ENCODE measurements around the gene RPS16. TPM values are rescaled to one million over a fixed set of nuclear protein-coding genes. Genes with fewer than 3 reads are reported as not detected.
A peak's percentile ranks its signal among the peaks of the same experiment; 100 is the strongest.

The RPS16 gene
- total RNA-seq, 6 donors from 2014 or later = 634 to 2,303 (median 1,625) TPM

GRCh38 chr19:39405958-39406655 lies 29.6 kb downstream of the RPS16 start:
- Histone ChIP-seq H3K27me3 (no peaks in the 10 kb centered on the region), H3K9me3 (no peaks in the 10 kb centered on the region), H3K36me3 (peaks cover 11 to 23% (median 15%) of the 10 kb centered on the region in 4 donors), H3K4me1 (peaks cover 41 to 61% (median 49%) of the 10 kb centered on the region in 4 donors), H3K4me3 (peak overlapping the region; percentile 55 to 81 (median 76)), H3K27ac (peak overlapping the region; percentile 99 to 100 (median 100))
- DNase-seq (peak in 1 of 2 donors; percentile 83), ATAC-seq (ENCODE audit: low FRiP score in 2 of 2) (peak in 1 of 2 donors; percentile 0)
- WGBS, 2 donors = 14 to 17% methylated on average over 19 to 21 of the region's 22 CpGs
- TF ChIP-seq POLR2AphosphoS5 (IDR thresholded peaks at IDR 0.05) (peak in 1 of 2 donors; percentile 7), EP300 (IDR thresholded peaks at IDR 0.05) (no peak), CTCF (IDR thresholded peaks at IDR 0.05) (no peak), POLR2A (IDR thresholded peaks at IDR 0.05) (peak in 1 of 4 donors; percentile 3)

GRCh38 chr19:39405261-39405957 lies 30.3 kb downstream of the RPS16 start:
- no peak for TF ChIP-seq POLR2A (IDR thresholded peaks at IDR 0.05)
- no peak for TF ChIP-seq EP300 (IDR thresholded peaks at IDR 0.05)
- TF ChIP-seq CTCF (IDR thresholded peaks at IDR 0.05) = no peak
- TF ChIP-seq POLR2AphosphoS5 (IDR thresholded peaks at IDR 0.05) = no peak
- H3K27me3 ChIP-seq = no peaks in the 10 kb centered on the region
- H3K27ac ChIP-seq = peak overlapping the region; percentile 99 to 100 (median 100)
- no peak for DNase-seq
- peak overlapping the region in 3 of 4 donors; percentile 72 to 81 (median 80) for H3K4me3 ChIP-seq
- H3K9me3 ChIP-seq = no peaks in the 10 kb centered on the region
- ATAC-seq (ENCODE audit: low FRiP score in 2 of 2) = no peak
- H3K36me3 ChIP-seq = peaks cover 11 to 23% (median 15%) of the 10 kb centered on the region in 4 donors
- 91 to 94% methylated on average over 15 to 17 of the region's 17 CpGs for WGBS, 2 donors
- peaks cover 37 to 61% (median 46%) of the 10 kb centered on the region in 4 donors for H3K4me1 ChIP-seq

- Histone ChIP-seq H3K9me3 (no peaks in the 10 kb centered on the region), H3K27ac (peak overlapping the region; percentile 99 to 100 (median 100)), H3K4me1 (peaks cover 46 to 71% (median 55%) of the 10 kb centered on the region in 4 donors), H3K27me3 (no peaks in the 10 kb centered on the region), H3K4me3 (peak overlapping the region; percentile 30 to 53 (median 49)), H3K36me3 (peaks cover 8 to 19% (median 13%) of the 10 kb centered on the region in 4 donors)
- ATAC-seq (ENCODE audit: low FRiP score in 2 of 2) = peak; percentile 67 to 87
- TF ChIP-seq POLR2AphosphoS5 (IDR thresholded peaks at IDR 0.05) (peak; percentile 97 to 100), CTCF (IDR thresholded peaks at IDR 0.05) (no peak), EP300 (IDR thresholded peaks at IDR 0.05) (peak; percentile 98 to 100 (median 100)), POLR2A (IDR thresholded peaks at IDR 0.05) (peak in 3 of 4 donors; percentile 60 to 89 (median 76))
- peak; percentile 99 to 100 for DNase-seq
- WGBS, 2 donors = 1 to 4% methylated on average over 11 to 24 of the region's 43 CpGs
Measured at GRCh38 chr19:39403331-39404312, 32.1 kb downstream of the RPS16 start.
